Stimulated activated naive CD4-positive, alpha-beta T cell (primary cell): Measurements from ENCODE around the gene ARHGEF17.

Source experiments
- DNase-seq, 6 experiments: peaks; one replicate each; lab custom pipeline; 2025; lab: John Stamatoyannopoulos, UW

The ARHGEF17 gene

GRCh38 chr11:73313652-73314051 lies 5.6 kb downstream of the ARHGEF17 start:
- no peak for DNase-seq

DNA sequence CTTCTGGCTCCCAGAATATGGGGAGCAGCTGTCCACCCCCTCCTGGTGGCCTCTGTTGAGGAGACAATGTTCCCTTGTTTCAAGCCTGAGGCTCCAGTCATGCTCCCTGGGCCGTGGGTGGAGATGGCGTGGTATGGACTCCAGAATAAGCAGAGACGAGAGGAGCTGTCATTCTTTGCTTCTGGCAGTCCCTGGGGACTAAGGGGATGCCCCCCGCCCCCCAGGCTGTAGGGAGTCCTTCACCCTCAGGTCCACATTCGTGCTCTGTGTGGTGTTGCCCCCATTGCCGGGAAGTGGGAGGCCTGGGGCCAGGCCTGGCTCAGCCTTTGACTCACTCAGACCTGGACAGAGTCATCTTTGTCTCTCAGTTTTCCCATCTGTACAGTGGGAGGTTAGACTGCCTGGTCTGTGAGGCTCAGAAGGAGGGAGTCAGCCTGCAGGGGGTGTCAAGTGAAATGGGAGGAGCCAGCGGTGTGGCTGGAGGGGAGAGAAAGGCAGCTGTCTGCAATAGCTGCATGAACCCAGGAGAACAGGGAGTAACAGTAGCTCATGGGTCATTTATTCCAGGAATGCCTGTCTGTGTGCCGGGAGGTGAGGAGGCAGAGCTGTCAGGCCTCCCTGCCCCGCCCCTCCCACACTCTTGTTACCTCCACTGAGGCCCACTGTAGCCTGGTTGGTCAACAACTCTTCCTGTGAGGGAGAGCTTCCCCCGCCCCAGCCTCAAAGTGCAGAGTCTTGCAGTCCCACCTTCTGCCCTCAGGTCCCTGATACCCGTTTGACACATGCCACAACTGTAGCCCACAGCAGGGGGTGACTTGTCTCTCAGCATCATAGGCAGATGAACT lies 6.3 kb downstream of the ARHGEF17 start:
- DNase-seq = no peak

GRCh38 chr11:73315293-73316020 lies 7.4 kb downstream of the ARHGEF17 start:
- DNase-seq = no peak

GRCh38 chr11:73316422-73316821 lies 8.3 kb downstream of the ARHGEF17 start:
- no peak for DNase-seq

GRCh38 chr11:73317373-73317772 lies 9.3 kb downstream of the ARHGEF17 start:
- no peak for DNase-seq

DNA sequence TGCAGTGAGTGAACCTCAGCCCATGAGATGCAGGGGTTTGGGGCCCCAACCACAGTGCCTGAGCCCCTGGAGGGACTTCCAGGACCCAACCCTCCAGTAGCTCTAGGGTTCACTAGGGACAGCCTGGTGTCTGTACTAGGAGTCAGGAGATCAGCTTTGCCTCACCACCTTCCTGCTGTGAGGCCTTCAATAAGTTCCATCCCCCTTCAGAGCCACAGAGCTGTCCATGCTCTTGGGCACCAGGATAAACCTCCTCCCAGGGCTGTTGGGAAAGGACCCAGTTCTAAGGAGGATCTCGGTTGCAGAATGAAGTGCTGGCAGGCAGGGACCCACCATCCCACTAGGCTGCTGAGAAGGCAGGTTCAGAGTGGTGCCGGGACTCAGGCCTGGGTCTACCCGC lies 9.7 kb downstream of the ARHGEF17 start:
- DNase-seq = no peak

GRCh38 chr11:73318501-73319011 lies 10.5 kb downstream of the ARHGEF17 start:
- no peak for DNase-seq

DNA sequence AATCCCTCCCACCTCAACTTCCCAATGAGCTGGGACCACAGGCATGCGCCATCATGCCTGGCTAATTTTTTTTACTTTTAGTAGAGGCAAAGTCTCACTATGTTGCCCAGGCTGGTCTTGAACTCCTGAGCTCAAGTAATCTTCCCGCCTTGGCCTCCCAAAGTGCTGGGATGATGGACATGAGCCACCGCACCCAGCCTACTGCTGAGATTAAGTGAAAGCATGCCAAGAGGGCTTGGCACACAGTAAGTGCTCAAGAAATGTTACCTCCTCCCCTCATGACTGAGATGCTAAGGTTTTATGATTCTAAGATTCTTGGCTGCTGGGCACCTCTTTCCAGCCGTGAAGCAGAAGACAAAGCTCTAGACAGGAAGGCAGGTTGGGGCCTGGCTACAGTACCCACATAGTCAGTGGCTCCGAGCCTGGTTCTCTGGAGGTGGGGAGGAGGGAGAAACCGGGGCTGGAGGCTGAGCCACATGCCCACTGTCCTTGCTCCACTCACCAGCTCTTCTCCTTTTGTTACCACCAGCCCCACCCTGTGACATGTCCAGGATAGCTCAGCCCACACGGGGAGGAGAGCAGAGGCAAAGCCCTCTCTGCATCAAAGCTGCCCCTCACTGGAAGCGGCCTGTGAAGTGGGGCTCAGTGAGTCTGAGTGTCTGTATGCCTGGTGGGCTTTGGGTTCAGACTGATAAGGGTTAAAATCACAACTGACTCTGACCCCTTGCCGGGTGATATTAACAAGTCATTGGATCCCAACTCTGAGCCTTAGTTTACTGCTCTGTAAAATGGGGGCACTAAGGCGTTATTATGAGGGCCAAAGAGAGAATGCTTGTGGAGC lies 12.9 kb downstream of the ARHGEF17 start:
- no peak for DNase-seq

- no peak for DNase-seq
Measured at GRCh38 chr11:73321604-73322381, 13.7 kb downstream of the ARHGEF17 start.

DNA sequence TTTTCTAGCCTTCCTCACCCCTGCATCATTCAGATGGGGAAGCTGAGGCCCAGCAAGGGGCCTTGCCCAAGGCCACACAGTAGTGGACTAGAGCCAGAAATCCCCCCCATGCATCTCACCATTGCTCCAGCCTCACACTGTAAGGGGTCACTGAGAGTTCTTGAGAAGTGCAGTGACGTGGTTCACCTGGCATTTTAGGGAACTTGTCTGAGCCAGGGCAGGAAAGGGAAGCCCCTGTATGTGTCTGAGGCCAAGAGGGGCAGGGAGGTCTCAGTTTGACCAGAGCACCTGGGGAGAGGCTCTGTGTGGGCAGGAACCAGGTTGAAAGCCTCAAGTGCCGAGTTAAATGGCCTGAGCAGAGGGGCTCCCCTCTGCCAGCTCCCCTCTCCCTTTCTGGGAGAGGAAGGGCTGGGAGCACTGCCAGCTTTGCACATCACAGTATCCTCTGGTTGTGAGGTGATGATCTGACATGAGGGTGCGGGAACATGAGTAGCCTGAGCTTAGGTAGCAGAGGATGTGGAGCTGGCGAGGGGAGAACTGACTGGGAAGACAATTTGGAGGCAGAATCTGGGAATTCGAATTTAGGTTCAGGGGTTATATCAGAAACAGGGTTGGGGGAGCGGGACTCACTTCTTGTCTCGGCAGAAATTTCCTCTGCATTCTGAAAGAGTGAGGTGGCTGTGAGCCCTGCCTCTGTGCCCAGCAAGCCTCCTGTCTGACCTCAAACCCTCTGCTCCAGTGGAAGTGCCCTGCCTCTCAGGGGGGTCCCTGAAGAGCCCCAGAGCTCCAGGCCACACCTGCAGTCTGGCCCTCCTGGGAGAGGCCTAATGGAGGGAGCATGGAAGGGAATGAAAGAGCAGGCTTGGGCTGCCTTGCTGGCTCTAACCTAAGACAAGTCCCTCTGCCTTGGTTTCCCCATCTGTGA lies 14.6 kb downstream of the ARHGEF17 start:
- no peak for DNase-seq

GRCh38 chr11:73323464-73323863 lies 15.4 kb downstream of the ARHGEF17 start:
- DNase-seq = no peak

DNA sequence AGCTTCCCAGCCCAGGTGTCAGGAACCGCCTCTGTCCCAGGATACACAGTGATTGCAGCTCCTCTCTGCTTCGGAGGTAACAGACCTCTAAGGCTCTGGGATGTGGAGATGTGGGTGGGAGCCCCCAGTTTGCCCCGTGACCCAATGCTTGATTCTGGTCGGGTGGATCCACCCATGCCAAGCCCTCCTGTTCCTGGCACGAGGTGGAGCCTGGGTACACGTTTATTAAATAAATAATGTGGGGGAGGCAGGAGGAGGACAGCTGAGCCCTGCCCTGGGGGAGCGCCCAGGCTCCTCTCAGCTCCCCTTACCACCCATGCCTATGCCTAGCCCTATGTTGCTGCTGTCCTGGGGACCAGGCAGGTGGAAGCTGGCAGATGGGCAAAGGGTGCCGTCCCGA lies 16.0 kb downstream of the ARHGEF17 start:
- no peak for DNase-seq

DNA sequence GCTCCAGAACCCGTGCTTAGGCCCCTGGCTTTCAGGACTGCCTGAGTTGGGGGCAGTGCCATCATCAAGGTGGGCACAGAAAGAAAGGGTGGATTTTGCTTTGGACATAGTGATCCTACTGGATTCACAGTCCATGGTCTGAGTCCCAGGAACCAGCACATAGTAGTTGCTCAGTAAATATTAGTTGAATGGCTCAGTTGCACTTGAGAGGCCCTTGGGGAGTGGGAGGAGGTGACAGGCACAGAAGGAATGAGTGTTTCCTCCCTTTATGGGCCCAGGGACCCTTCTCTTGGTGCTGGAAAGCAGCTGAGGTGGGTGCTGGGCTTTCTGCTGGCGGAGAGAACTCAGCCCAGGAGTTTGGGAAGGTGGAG lies 16.6 kb downstream of the ARHGEF17 start:
- no peak for DNase-seq

DNA sequence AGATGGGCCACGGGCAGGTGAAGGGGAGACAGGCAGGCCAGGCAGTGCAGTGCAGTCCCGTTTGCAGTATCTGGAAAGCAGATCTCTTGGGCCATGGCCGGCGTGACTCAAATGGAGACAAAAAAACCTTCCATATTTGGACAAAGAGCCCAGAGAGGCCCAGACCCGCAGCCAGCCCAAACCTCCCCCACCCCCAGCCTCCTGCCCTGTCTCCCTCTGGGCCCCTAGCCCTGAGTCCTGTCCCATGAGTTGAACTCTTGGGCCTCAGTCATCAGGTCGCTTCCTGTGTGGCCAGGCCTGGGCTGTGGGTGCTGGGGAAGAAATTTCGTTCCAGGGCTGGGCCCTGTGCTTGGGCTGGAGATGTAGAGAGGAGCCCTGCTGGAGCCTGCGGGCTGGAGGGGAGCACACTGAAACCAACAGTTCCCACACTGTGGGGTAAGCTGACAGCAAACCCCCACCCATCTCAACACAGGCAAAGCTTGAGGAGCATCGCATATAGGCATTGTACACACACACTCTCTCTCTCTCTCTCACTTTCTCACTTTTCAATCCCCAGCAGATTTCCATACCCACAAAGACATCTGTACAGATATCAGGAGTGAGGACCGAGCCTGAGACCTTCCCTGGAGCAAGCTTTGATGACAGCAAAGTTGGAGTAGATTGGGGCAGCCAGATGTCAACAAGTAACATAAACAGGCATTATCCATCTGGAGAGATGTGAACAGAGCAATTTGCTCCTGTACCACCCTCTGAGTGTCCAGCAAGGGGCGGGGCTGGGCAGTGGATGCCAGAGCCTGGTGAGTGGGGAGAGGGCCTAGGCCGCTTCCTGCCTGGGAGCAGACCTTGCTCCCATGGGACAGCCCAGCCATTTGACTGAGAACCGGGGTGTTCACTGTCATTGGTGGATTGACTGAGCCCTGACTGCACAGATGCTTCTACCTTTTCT lies 17.2 kb downstream of the ARHGEF17 start:
- no peak for DNase-seq

- DNase-seq = no peak
Measured at GRCh38 chr11:73326929-73327811, 19.1 kb downstream of the ARHGEF17 start.

DNA sequence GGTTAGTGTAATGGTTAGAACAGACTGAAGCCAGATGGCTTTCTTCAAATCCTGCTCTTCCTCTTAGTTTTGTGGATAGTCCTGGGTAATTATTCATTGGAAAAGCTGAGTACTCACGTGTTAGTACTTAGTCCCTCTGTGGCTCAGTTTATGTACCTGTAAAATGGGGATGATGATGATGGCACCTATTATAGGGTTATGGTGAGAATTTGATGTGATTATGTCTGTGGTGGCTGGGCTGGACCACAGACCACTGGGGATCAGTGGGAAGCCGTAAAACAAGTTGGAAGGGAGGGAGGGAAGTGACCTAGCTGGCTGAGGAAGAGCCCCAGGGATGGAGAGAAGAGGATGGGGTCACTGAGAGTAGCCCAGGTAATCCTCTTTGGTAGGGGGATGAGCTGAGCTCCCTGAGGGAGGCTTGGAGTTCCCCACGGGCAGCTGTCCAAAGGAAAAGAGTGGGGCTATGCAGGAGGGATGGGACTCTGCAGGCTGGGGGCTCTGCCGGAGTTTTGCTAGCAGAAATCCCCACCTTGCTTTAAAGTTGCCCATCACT lies 19.8 kb downstream of the ARHGEF17 start:
- DNase-seq = no peak

DNA sequence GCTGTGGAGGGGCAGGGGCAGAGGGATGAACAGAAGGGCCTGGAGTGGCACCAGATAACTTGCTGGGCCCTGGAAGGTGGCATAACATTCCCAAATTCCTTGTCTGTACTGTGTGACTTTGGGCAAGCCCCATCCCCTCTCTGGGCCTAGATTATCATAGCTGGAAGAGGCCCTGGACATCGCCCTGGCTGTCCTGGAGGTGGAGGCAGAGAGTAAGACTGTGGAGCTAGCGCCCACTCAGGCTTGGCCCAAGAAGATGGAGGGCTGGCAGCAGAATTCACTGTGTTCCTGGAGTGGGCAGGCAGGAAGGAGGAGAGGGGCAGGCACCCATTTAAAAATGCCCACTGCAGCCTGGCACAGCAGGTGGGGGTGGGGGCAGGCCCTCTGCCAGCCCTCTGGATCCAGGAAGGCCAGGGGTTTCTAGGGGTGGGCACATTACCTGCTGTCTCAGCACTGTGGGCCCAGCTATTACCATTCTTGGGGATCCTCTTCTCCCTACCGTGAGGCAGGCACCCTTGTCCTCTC lies 22.6 kb downstream of the ARHGEF17 start:
- DNase-seq = no peak
